Duodenal mucosa (tissue), 2 donors: ENCODE measurements around the gene EML3.
"Not testable (repeated sequence)": the region's sequence is repeated elsewhere in the genome, so short reads cannot be mapped to it uniquely, and the experiment has no call there.

ENCODE experiments used
- H3K27ac ChIP-seq: one replicate; pipeline ENCODE4 v1.7.0; 2013; ENCODE audit warnings: low read depth, low read length
- H3K27me3 ChIP-seq, 2 donors: one replicate each; pipeline ENCODE4 v1.7.0; 2013; ENCODE audit warnings: low read length in 2 of 2, control low read depth in 1 of 2; ENCODE audit not compliant: insufficient read depth in 2 of 2, control insufficient read depth in 1 of 2
- H3K36me3 ChIP-seq, 2 donors: one replicate each; pipeline ENCODE4 v1.7.0; 2013; ENCODE audit warnings: low read length in 2 of 2, control low read depth in 1 of 2; ENCODE audit not compliant: insufficient read depth in 2 of 2, control insufficient read depth in 1 of 2
- H3K4me1 ChIP-seq, 2 donors: one replicate each; pipeline ENCODE4 v1.7.0; 2013; ENCODE audit warnings: low read length in 2 of 2, control low read depth in 1 of 2; ENCODE audit not compliant: insufficient read depth in 2 of 2, control insufficient read depth in 1 of 2
- H3K4me3 ChIP-seq, 2 donors: one replicate each; pipeline ENCODE4 v1.7.0; 2013; ENCODE audit warnings: low read length in 2 of 2, low read depth in 1 of 2
- H3K9ac ChIP-seq, 2 donors: one replicate each; pipeline ENCODE4 v1.7.0; 2013; ENCODE audit warnings: low read length in 2 of 2, low read depth in 1 of 2
- H3K9me3 ChIP-seq, 2 donors: one replicate each; pipeline ENCODE4 v1.7.0; 2013; ENCODE audit warnings: low read length in 2 of 2, control low read depth in 1 of 2; ENCODE audit not compliant: control insufficient read depth in 1 of 2

Gene EML3

GRCh38 chr11:62621027-62621566, 8.5 kb upstream of the EML3 start:
- Histone ChIP-seq H3K9ac (peak overlapping the region; percentile 65 to 84), H3K9me3 (no peaks in the 10 kb centered on the region), H3K27ac (peak overlapping the region; percentile 71), H3K4me1 (peaks cover 5 to 10% of the 10 kb centered on the region in 2 donors), H3K4me3 (peak overlapping the region; percentile 85 to 92), H3K36me3 (peaks cover 11 to 23% of the 10 kb centered on the region in 2 donors), H3K27me3 (no peaks in the 10 kb centered on the region)

- not testable (repeated sequence) for H3K27me3 ChIP-seq, H3K4me3 ChIP-seq, H3K9me3 ChIP-seq, H3K9ac ChIP-seq, H3K27ac ChIP-seq
- H3K4me1 ChIP-seq: peaks cover 15 to 24% of the 10 kb centered on the region in 2 donors
- H3K36me3 ChIP-seq: peaks cover 0 to 17% of the 10 kb centered on the region in 2 donors
Measured at GRCh38 chr11:62616957-62617356, 4.4 kb upstream of the EML3 start.

DNA sequence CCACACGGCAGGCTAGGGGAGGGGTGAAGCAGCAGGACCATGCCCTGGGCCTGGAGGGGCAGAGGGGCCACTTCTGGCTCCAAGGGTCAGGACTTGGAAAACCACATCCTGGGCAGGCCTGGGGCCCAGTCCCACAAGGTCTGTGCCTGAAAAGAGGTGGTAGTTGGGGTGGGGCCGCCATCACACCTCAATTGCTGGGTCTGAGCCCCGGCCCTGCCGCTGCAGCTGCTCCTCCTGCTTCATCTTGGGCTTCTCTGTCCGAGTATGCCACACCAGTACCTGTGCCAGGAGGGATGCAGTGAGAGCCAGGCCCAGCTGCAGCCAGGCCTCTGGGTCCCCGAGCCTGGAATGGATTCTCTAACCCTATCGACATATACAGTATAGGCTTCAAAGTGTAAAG, 2.9 kb upstream of the EML3 start:
- Histone ChIP-seq H3K27ac (no peak overlapping the region), H3K36me3 (peaks cover 0 to 17% of the 10 kb centered on the region in 2 donors), H3K9ac (no peak overlapping the region), H3K27me3 (no peaks in the 10 kb centered on the region), H3K4me3 (no peak overlapping the region), H3K4me1 (peaks cover 21 to 28% of the 10 kb centered on the region in 2 donors), H3K9me3 (no peaks in the 10 kb centered on the region)

DNA sequence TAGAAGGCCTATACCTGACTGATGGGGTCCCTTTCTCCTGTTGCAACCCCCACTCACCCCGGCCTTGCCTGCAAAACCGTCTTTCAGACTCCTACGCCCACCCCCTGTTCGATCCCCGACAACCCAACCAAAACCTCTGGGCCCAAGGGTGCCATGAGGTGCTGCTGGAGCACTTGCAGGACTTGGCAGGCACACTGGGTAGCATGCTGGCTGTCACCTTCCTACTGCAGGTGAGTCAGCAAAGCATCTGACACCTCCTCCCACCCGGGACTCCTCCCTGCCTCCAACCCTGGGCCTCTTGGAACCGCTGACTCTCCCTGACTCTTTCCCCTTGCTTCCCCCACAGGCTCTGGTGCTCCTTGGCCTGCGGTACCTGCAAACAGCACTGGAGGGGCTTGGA, 1.7 kb upstream of the EML3 start:
- Histone ChIP-seq H3K27me3 (no peaks in the 10 kb centered on the region), H3K36me3 (peaks cover 0 to 20% of the 10 kb centered on the region in 2 donors), H3K4me1 (peaks cover 21 to 26% of the 10 kb centered on the region in 2 donors), H3K9me3 (no peaks in the 10 kb centered on the region), H3K27ac (no peak overlapping the region), H3K4me3 (no peak overlapping the region), H3K9ac (no peak overlapping the region)

- H3K27ac ChIP-seq: peak overlapping the region; percentile 79
- H3K4me1 ChIP-seq: peaks cover 21 to 26% of the 10 kb centered on the region in 2 donors
- H3K4me3 ChIP-seq: peak overlapping the region; percentile 70 to 71
- H3K36me3 ChIP-seq: peaks cover 3 to 29% of the 10 kb centered on the region in 2 donors
- no peaks in the 10 kb centered on the region for H3K9me3 ChIP-seq
- H3K9ac ChIP-seq: peak overlapping the region in 1 of 2 donors; percentile 32
- no peaks in the 10 kb centered on the region for H3K27me3 ChIP-seq
Measured at GRCh38 chr11:62613291-62613778, 760 bp upstream of the EML3 start.

DNA sequence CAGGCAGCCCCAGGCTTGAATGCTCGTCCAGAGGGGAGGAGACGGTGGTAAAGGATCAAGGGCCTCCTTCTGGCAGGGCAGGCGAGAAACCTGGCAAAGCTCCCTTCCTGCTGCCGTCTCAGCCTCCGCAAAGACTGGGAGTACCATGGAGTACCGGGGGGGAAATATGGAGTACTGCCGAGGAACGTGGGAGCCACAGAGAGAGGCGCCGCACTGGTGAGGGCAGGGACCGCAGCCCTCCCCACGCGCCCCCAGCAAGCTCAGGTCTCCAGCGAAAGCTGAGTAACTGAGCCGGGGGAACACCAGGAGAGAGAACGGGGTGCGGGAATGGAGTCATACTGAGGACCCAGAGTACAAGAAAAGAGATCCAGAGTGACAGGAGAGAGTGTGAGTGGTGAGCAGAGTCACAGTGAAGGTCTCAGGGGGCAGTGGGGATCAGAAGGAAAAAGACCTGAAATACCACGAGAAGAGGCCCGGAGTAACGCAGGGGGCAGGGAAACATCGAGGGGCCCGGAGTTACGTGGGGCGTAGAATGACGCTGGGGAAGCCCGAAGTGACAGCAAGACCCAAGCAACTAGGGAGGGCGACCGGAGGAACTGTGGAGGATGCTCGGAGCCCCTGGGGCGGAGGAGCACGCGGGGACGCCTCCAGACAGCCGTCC, 740 bp downstream of the EML3 start:
- H3K9me3 ChIP-seq: no peaks in the 10 kb centered on the region
- H3K4me1 ChIP-seq: peaks cover 21 to 26% of the 10 kb centered on the region in 2 donors
- peaks cover 7 to 27% of the 10 kb centered on the region in 2 donors for H3K36me3 ChIP-seq
- peak overlapping the region; percentile 75 to 81 for H3K9ac ChIP-seq
- H3K27ac ChIP-seq: peak overlapping the region; percentile 79
- H3K27me3 ChIP-seq: no peaks in the 10 kb centered on the region
- H3K4me3 ChIP-seq: peak overlapping the region; percentile 70 to 71

DNA sequence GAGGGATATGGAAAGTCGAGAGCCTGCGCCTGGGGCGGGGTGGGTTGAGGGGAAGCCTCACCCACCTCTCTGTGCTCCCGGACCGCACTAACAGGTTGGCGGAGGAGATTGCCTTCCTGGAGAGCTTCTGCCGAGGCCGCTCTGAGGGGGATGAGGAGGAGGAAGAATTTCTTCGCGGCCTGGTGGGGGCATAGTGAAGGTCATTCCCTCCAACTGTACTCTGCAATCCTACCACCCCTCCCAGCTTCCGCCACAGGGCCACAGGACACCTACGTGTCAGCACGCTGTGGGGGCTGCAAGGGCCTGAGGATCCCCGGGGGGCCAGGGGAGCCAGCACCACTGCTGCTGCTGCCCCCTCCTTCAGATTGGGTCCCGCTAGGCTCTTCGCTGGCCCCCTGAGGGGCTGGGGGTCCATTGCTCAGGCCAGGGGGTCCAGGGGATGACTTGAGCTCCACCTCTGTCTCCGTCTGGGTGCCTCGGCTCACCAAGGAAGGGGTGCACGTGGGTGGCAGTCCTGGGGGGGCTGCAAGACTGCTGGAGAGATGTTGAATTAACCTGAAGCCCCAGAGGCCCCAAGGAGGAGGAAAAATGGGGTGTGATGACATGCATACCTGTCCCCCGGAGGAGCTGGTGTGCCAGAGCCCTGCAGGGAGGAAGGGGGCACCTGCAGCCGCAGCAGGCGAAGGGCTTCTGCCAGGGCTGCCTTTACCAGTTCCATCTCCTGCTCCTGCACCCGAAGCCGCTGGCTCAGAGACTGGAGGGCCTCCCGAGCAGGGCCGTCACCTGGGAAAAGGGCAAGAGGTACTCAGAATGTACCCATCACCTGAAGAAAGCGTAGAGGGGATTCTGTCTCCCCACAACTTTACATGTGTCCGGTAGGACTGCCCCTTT, 1.5 kb downstream of the EML3 start:
- H3K9me3 ChIP-seq: no peaks in the 10 kb centered on the region
- H3K4me3 ChIP-seq: peak overlapping the region; percentile 70 to 71
- H3K4me1 ChIP-seq: peaks cover 21 to 26% of the 10 kb centered on the region in 2 donors
- H3K27ac ChIP-seq: no peak overlapping the region
- H3K27me3 ChIP-seq: no peaks in the 10 kb centered on the region
- H3K36me3 ChIP-seq: peaks cover 7 to 22% of the 10 kb centered on the region in 2 donors
- H3K9ac ChIP-seq: peak overlapping the region; percentile 75 to 81

DNA sequence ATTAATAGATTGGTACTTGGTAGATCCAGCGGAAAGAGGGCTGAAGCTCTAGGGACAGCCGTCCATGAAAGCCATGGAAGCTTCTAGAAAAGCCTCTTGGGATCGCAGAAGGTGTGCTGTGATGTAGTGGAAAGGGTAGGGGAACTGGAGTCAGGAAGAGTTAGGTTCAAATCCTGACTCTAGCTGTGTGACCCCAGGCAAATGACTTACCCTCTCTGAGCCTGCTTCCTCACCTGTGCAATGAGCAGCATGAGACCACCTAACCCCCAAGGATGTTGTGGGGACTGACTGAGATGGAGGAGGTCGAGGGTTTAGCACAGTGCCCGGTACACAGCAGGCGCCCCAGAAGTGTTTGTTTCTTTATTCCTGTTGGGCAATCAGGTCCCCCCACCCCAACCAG, 2.2 kb downstream of the EML3 start:
- H3K4me3 ChIP-seq: no peak overlapping the region
- H3K9ac ChIP-seq: no peak overlapping the region
- no peaks in the 10 kb centered on the region for H3K27me3 ChIP-seq
- no peak overlapping the region for H3K27ac ChIP-seq
- H3K36me3 ChIP-seq: peaks cover 10 to 22% of the 10 kb centered on the region in 2 donors
- no peaks in the 10 kb centered on the region for H3K9me3 ChIP-seq
- H3K4me1 ChIP-seq: peaks cover 21 to 26% of the 10 kb centered on the region in 2 donors

DNA sequence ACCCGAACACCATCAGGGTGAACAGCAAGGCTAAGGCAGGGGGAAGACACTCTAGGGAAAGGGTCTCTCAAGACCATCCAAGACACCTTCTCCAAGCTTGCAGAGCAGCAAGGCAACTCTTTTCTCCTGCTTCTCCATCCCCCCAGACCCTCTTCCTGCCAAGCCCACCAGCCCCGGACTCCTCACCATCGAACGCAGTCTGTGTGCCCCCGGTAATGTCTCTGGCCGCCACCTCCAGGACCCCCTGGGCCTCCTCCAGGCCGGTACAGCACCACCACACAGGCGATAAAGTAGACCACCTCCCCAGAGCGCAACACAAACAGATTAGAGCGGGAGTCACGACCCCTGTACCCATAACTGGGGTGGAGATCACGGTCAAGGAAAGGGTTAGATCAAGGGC, 3.8 kb downstream of the EML3 start:
- Histone ChIP-seq H3K9me3 (no peaks in the 10 kb centered on the region), H3K27me3 (no peaks in the 10 kb centered on the region), H3K4me1 (peaks cover 19 to 21% of the 10 kb centered on the region in 2 donors), H3K9ac (no peak overlapping the region), H3K36me3 (peaks cover 10 to 25% of the 10 kb centered on the region in 2 donors), H3K27ac (no peak overlapping the region), H3K4me3 (no peak overlapping the region)

GRCh38 chr11:62607714-62608113, 4.9 kb downstream of the EML3 start:
- peaks cover 16 to 19% of the 10 kb centered on the region in 2 donors for H3K4me1 ChIP-seq
- H3K9ac ChIP-seq: no peak overlapping the region
- H3K27ac ChIP-seq: no peak overlapping the region
- peaks cover 10 to 25% of the 10 kb centered on the region in 2 donors for H3K36me3 ChIP-seq
- H3K9me3 ChIP-seq: no peaks in the 10 kb centered on the region
- no peaks in the 10 kb centered on the region for H3K27me3 ChIP-seq
- H3K4me3 ChIP-seq: no peak overlapping the region
